ENCODE results near the gene PRKCZ.

Gene PRKCZ

DNA sequence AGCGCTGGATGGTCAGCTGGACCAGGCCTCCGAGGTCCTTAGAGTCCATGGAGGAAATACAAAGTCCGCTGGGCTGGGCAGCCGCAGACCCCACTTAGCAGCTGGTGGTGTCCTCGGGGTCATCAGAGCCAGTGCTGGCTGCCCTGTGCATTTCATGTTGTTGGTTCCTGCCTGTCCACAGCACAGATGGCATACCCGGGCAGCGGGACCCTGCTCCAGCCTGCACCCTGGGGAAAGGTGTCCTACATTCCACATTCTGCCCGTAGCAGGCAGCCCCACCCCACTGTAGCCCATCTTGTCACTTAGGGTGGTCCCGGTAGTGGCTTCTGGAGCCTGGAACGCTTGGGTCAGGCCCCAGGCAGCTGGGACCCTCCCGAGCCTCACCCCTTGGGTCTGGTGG lies 19.8 kb downstream of the PRKCZ start:
- DNase-seq, result no peak

DNA sequence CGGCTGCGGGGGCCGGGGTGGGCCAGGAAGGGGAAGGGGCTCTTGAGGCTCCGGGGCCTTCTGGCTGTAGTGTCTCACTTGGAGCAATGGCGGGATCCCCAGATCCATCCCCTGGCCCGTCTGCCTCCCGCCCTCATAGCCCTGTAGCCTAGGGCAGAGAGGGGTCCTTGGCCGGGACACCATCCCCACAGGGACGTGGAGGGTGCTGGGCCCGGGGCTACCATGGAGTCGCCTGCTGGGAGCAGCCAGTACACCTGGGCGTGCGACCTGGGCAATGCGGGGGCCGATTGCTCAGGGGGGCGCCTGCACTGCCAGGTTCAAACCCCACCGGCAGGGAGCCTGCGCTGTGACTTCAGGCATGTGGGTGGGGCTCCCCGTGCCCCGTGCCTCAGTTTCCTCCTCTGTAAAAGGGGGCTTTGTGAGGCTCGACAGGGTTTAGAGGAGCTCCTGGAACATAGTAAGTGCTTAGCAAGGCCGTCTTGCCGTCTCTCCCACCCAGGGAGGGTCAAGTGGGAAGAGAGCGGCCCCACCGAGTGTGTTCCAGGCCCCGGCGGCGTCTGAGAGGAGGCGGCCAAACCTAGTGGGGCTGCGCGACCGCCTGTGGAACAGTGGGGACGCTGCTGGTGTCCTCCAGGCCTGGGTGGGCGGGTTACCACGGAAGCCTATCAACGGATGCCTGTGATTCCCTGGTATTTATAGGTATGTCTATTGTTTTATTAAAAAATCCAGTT lies 20.8 kb downstream of the PRKCZ start:
- DNase-seq, result no peak

DNA sequence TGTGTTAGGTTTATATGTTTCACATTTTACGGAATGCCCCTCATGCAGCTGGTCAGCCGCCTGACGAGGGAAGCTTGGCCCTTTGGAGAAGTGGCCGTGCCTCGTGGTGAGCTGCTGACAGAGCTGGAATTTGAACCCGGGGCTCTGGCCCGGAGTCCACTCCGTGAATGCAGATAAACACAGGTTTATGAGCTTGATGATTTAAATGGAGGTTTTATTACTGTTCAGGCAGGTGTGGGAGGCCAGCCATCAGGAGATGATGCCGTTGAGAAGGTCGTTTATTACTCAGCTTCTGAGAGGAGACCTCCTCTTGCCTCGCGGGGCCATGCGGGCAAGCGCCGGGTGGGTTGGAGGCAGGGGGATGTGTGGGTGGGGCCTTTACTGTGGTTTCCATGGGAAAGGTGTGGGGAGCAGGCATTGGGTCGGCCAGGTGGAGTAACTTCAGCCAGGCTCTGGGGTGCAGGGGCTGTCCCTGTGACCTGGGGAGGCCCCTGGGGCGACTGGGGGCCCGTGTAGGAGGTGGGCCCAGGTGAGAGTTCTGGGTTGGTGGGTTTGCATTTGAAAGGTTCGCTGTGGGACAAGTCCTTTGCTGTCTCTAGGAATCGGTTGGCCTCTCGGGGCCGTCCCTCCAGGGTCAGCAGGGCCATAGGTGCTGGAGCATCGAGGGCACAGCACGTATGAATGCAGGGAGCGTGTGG lies 22.0 kb downstream of the PRKCZ start:
- no peak for DNase-seq

DNA sequence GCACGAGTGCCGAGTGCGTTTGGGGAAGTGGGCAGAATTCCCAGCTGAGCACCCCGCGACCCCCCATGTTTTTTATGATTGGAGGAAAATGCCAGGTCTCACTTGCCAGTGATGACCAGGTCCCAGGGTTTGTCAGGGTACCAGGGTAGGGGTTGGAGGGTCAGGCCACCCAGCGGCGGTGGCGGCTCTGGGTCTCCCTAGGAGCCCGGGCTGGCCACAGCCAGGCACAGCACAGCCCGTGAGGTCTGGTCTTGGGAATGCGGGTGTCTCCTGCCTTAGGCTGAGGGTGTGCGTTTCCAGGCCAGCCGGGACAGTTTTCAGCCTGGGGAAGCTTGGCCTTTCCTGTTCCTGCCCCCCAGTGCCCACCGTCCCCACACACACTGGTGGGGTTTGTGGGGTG lies 22.7 kb downstream of the PRKCZ start:
- no peak for DNase-seq

DNA sequence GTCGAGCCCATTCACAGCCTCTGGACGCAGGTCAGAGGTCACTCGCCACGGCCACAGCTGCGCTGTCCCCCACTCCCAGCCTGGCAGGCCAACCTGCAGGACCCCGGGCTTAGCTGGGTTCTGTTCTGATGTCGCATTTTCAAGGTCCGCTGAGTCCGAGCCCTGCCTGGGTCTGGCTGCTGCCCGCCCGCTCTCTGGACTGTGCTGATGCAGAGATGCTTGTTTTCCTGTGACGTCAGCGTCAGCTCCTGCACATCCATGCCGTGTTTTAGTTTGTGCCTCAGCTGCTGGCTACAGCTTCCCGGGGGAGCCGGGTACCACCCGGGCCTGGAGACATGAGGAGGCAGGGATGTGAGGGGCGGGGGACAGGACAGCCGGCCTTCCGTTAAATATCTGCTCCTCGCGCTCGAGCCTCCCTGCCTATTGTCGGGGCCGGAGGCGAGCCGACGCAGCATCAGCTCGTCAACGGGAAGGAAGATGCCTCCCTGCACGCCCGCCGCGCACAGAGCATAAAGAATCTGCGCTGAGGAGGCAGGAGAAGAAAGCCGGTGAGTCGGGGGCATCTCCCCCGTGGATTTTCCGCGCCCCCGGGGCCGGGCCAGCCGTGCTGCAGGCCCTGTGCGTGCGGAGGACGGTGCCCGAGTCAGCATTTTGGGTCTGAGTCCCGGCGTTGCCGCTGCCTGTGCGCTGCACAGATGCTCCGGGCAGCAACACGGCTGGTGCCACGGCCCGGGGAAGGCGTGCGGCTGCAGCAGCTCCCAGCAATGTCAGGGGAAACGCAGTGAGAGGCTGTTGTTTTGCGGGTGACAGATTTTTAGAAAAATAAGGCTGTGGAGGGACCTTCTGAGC lies 23.4 kb downstream of the PRKCZ start:
- DNase-seq, result no peak

DNA sequence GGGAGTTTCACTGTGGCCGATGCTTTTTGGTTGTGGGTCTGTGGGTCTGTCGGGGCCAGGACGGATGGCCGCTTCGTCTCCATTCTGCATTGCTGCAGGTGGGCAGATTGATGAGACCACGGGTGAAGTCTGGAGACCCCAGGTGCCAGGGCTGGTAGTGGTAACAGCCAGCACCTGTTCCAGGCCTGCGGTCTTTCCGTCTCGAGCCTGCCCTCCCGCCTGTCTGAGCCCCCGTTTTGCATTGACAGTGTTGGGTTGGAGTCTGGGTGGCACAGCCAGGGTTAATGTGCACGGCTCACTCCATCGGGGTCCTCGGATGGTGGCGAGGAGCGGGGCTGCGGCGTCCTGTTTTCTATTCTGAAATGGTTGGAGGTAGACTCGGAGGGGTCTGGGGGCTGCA lies 24.2 kb downstream of the PRKCZ start:
- DNase-seq, result no peak

DNA sequence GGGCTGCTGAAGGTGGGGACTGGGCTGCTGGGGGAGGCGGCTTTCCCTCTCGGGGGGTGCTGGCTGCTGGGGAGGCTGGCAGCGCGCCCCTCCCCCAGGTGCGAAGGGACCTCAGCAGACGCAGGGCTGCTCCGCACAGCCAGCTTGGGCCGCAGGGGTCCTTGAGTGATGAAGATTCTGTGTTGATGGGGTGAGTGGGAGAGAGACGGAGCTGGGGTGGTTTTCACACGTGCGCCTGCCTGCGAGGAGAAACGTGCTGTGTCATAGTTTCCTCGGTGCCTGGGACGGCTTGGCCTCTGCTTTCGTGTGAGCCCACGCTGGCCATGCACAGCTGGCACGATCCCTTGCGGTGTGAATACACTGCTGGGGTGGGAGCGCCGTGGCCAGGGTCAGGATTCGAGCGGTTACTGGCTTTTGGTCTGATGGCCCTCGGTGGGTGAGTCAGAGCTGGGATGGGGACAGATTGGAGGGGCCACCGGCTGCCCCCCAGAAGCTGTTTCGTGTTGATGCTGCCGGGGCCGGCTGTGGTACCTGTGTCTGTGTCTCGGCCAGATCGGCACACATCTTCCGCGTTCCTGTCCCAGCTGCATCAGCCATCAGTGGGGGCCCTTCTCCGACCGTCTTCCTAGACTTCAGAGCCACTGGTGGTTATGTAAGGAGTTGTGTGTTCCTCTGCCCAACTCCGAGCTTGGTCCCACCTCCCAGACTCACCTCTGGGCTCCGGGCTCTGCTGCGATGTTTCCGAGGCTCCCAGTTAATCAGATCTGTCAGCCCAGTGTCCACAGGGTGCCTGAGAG lies 24.9 kb downstream of the PRKCZ start:
- no peak for DNase-seq

DNA sequence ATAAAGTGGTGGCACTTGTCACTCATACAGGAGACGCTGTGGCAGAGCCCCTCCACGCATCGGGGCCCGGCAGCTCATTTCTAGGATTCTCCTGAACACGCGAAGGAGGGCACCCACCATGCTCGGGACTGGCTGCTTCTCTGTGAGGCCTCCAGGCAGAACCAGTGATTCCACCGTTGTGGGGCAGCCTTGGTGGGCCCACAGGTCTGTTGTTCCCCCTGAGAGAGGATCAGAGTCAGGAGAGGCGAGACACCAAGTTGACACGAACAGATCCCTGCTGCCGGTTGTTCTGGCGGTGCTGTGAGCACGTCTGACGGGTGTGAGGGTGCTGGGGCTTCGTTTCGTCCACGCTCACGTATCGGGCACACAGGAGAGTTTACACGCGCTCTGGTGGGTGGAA lies 26.6 kb downstream of the PRKCZ start:
- no peak for DNase-seq

DNA sequence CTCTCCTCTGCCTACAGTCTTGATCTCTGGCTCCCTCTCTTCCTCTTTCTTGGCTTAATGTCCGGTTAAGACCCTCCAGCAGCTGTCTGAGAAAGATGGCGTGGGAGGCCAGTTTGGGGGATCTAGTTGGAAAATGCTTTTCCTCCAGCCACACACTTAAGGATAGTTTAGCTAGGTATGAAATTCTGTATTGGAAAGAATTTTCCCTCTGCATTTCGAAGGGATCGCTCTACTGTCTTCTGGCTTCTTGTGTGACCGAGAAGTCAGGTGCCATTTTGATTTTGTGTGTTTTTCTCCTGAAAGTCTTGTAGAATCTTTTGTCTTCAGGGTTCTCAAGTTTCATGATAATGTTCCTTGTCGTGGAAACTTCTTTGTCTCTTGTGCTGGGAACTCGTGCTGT lies 28.0 kb downstream of the PRKCZ start:
- DNase-seq, result no peak

DNA sequence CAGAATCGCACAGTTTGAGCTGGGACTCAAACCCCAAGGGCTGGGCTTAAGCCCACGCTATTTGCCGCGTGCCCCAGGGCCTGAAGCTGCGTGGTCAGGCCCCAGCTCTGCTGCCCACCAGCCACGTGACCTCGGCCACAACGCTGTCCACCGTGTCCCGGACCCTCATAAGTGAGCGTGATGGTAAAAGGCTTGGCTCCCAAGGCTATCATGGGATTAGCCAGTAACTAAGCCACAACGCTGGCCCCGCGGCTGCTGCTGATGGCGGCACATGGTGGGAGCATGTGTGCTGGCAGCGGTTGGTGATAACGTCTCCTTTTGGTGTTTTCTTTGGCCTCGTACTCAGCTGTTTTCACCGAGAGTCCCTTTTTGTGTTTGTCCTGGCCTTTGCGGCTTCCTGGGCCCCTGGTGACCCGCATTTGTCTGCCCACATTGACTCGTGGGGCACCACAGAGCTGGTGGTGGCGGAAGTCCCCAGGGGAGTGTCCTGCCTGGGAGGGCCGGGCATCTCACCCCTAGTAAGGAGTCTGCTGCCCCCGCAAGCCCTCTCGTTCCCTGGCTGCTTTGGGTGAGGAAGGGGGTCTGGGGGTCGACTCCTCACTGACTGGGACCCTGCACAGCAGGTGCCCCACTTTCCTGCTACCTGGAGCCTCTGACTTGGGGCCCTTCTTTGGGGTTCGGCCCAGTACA lies 29.3 kb downstream of the PRKCZ start:
- no peak for DNase-seq

DNA sequence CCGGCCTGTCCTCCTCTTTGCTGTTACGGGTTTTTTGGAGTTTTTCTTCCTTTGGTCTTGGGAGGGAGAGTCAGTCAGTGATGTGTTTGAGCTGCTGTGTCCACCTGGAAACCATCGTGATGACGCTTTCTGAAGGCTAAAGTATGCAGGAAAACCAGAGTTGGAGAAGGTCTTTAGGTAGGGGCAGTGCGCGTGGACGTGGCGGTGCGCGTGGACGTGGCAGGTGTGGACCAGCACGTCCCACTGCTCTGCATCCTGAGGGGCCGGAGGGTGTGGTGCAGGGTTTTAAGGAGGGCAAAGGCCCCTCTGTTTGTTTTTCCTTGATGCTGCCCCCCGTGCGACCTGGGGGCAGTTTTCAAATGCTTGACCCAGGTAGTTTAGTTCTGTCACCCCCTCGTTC lies 29.9 kb downstream of the PRKCZ start:
- no peak for DNase-seq

DNA sequence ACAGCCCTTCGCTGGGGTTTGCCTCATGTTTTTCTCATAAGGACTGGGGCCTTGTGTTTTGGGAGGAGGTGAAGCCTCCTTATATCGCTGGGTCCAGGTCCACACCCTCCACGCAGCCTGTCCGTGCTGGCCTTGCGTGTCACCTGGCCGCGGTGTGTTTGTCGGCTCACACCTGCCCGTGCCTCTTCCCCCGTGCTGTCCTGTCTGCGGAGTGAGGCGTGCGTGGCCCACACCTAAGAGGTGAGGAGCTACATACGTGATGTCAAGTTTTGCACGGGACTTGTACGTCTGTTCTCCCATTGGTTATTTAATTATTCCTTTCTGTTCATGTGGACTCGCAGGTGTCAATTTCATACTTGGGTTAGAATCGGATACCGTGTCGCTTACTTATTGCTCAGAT lies 30.7 kb downstream of the PRKCZ start:
- DNase-seq, result no peak

DNA sequence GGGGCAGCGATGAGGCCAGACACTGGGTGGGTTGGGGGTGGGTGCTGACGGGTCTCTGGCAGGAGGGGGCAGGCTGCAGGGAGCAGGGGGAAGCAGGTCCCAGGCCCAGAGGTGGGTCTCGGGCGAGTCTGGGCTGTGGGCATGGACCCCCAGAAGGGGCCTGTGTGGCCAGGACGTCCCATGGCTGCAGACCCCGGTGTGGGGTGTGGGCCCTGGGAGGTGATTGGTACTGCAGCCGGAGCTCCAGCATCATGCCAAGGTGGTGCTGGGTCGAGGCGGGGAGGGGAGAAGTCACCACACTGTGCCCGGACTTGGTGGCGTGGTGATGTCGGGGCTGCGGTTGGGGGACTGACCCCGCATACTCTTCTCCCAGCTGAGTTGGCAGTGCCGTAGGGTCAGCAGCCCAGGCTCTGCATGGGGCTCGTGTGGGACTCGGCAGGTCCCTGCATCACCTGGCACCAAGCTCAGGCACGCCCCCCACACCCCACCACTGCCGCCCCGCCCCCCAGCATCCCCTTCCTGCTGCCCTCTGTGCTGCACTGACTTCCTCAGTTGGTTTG lies 31.2 kb downstream of the PRKCZ start:
- DNase-seq, result no peak

DNA sequence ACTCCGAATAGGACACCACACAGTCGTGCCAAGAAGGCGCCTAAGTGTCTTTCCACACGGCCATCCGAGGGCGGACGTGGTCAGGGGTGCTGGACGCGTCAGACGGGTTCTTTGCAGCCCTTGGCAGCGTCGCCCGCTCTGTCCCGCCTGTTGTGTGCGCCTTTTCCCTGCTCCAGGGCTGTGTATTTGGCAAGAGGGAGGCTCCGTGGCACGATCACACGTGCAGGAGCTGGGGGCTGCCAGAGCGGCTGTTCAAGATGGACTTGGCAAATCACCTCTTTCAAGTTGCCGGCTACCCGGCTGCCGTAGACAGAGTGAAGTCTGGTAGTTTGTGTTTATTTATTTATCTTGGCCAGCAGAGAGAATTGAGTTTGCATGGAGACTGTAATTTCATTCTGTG lies 31.9 kb downstream of the PRKCZ start:
- DNase-seq, result no peak

DNA sequence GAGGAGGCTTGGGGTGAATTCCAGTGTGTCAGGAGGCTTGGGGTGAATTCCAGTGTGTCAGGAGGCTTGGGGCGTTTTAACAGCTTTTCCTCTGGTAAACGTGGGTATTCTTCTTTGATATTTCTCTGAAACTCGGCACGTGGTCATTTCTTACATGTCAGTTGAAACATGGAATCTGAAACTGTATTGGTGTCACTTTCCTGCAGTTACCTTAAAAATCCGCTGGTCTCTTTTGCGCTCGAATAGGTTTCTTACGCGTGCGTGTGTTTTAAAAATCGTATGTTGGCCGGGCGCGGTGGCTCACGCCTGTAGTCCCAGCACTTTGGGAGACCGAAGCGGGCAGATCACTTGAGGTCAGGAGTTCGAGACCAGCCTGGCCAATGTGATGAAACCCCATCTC lies 33.5 kb downstream of the PRKCZ start:
- no peak for DNase-seq

DNA sequence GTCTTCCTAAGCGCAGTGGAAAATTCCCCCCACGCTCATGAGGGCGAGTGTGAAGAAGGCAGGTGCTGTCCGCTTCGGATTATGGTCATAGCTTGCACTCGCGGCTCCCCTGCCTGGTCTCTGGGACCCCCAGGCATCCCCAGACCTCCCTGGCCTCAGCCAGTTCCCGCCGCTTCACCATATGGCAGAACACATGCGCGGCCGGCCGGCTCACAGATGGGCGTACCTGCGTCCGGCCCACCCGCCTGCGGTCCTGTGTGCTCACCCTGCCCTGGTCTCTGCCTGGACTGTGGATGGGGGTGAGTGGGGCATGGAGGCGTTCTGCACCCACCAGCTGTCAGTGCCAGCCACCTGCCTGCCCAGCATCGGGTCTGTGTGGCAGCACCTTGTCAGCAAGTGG lies 34.1 kb downstream of the PRKCZ start:
- no peak for DNase-seq

DNA sequence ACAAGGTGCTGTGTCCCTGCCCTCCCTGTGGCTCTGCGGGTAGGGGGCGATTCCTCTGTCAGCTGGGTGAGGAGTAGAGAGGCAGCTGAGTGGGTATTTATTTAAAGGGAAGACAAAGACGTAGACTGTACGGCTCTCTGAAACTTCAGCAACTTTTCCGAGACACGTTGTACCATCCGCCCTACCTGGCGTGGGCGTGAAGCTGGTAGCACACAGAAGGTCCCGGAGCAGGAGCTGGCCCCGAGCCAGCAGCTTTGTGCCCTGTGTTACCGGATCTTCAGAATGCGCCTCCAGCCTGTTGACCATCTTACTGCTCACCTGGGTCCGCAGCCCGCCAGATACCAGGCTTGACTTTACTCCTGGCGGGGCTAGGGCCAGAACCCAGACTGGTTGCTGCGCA lies 34.9 kb downstream of the PRKCZ start:
- no peak for DNase-seq

DNA sequence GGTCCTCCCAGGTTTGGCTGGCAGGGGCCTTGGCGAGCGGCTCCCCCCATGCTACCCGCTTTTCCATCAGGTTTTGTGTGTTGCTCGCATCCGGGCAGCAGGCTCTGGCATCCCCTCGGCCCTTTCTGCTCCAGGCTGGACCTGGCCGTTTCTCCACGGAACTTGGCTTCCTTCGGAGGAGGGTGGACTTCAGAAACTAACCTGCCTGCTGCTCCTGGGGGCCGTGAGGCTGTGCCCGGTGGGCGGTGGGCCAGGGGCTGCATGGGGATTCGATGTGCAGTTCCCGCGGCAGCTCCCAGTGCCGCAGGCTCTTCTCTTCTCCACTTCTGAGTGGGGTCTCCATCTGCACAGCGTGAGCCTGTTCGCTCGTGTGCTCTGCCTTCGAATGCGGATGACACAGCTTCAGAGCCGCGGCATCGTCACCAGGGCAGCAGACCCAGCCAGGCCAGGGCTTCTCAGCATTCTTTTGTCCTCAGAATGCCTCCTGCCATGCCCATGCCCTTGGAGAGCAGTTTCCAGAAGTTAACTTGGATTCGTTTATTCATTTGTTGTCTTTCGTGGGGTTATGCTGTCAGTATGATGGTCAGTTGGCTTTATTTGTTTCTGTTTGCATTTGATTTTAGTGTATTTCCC lies 36.4 kb downstream of the PRKCZ start:
- DNase-seq, result no peak

DNA sequence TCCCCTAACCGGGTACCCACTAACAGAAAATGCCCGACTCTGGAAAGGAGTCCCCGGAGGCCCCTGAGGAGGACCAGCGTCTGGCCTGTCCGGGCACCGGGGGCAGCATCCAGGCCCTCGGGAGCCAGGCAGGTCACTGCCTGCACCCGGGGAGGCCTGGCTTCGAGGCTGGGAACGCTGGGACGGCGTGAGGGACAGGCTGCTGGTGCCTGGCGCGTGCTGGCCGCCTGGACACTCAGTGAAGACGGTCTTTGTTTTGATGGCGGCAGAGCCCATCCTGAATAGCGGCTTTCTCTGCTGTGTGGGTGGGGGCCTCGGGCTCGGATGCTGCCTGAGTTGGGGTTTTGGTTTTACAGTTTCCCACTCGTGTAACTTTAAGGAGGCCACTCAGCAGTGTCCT lies 37.6 kb downstream of the PRKCZ start:
- no peak for DNase-seq

DNA sequence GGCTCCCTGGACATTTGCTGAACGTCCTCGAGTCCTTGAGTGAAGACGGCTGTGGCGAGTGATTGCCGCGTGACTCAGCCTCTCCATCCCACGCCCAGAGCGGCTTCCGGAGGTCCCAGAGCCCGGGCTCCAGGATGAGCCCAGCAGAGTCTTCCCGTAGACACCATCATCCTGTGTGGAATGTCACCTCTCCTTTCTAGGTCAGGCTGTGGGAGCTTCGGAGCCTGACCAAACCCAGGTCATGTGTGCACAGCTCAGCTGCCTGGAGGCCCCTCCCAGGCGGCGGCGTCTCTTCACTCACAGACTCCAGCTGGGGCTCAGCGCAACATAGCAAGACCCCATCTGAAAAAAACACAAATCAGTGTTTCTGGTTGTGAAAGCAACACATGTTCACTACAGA lies 38.2 kb downstream of the PRKCZ start:
- DNase-seq, result no peak

DNA sequence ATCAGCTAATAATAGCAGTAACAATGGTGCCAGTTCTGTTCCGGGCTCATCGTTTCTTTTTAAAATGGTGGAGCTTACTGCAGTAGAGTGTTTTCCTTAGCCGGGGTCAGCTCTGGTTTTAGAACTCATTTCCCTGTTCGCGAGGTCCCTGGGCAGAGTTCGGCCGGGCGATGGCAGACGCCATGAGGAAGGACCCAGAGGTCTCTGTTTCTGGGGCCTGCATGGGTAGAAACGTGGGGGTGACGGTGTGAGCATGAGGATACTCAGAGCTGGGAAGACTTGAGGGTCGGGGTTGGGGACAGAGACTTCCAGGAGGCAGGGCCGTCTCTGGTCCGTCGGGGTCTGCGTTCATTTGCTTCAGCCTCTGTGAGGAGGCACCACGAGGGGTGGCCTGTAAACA lies 38.8 kb downstream of the PRKCZ start:
- DNase-seq, result no peak
